Osteocyte (in vitro differentiated cells): Measurements from ENCODE around the gene GOSR1. TPM values are rescaled to one million over a fixed set of nuclear protein-coding genes. Genes with fewer than 3 reads are reported as not detected.

Experiments
- DNase-seq: peaks from one replicate; pipeline ENCODE4 v3.0.0; 2021; ENCODE audit warnings: mixed read lengths; ENCODE audit not compliant: unreplicated experiment; ENCODE audit errors: extremely low spot score
- H3K27ac Mint-ChIP-seq: one replicate; pipeline ENCODE4 v1.8.0; 2021; ENCODE audit warnings: mild to moderate bottlenecking, mixed read lengths; ENCODE audit not compliant: unreplicated experiment
- H3K27me3 Mint-ChIP-seq: one replicate; pipeline ENCODE4 v1.8.0; 2021; ENCODE audit warnings: mixed read lengths; ENCODE audit not compliant: unreplicated experiment
- H3K36me3 Mint-ChIP-seq: one replicate; pipeline ENCODE4 v1.8.0; 2021; ENCODE audit warnings: mixed read lengths; ENCODE audit not compliant: unreplicated experiment
- H3K4me1 Mint-ChIP-seq: one replicate; pipeline ENCODE4 v1.8.0; 2021; ENCODE audit warnings: mixed read lengths; ENCODE audit not compliant: unreplicated experiment
- H3K4me3 Mint-ChIP-seq: one replicate; pipeline ENCODE4 v1.8.0; 2021; ENCODE audit warnings: mild to moderate bottlenecking, moderate library complexity, mixed read lengths; ENCODE audit not compliant: unreplicated experiment
- H3K9me3 Mint-ChIP-seq: one replicate; pipeline ENCODE4 v1.8.0; 2021; ENCODE audit warnings: mixed read lengths; ENCODE audit not compliant: unreplicated experiment
- long read RNA-seq: library from polyadenylated mRNA; unstranded; transcript quantifications from one replicate; pipeline ENCODE4 v2.0.0, GENCODE V29; 2021
- total RNA-seq: library from RNA; stranded (reverse); gene quantifications from 2 replicates; pipeline ENCODE4 v1.2.1, GENCODE V29; 2021
- TF ChIP-seq, protein P1 (sequence below): fragments of 200-600 bp; sonication (generic); IDR thresholded peaks from 2 replicates; pipeline ENCODE4 v1.5.0; 2021; ENCODE audit warnings: antibody characterized with exemption, mild to moderate bottlenecking, moderate library complexity

GOSR1 gene
- total RNA-seq, result 47.3 and 55.0 TPM in 2 replicates
- long read RNA-seq, full-length matches to known transcripts, result 16 of 55 reads
- long read RNA-seq, partial matches to known transcripts, result 1 of 55 reads
- long read RNA-seq, other reads (novel, unspliced or antisense), result 38 of 55 reads

GRCh38 chr17:30477083-30477773 is at the start of gene GOSR1:
TSS of gene GOSR1 (plus strand) at chr17:30477408. CDS start at chr17:30477434, 26 bp downstream.
- H3K27me3 Mint-ChIP-seq, result no peaks in the 10 kb centered on the region
- TF ChIP-seq, protein P1, sequence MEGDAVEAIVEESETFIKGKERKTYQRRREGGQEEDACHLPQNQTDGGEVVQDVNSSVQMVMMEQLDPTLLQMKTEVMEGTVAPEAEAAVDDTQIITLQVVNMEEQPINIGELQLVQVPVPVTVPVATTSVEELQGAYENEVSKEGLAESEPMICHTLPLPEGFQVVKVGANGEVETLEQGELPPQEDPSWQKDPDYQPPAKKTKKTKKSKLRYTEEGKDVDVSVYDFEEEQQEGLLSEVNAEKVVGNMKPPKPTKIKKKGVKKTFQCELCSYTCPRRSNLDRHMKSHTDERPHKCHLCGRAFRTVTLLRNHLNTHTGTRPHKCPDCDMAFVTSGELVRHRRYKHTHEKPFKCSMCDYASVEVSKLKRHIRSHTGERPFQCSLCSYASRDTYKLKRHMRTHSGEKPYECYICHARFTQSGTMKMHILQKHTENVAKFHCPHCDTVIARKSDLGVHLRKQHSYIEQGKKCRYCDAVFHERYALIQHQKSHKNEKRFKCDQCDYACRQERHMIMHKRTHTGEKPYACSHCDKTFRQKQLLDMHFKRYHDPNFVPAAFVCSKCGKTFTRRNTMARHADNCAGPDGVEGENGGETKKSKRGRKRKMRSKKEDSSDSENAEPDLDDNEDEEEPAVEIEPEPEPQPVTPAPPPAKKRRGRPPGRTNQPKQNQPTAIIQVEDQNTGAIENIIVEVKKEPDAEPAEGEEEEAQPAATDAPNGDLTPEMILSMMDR, result peak; percentile 89

GRCh38 chr17:30427611-30428010 is 49.6 kb upstream of the GOSR1 start:
- no peak for DNase-seq
- Mint-ChIP-seq H3K4me1 (peaks cover 18% of the 10 kb centered on the region), H3K36me3 (peaks cover 50% of the 10 kb centered on the region), H3K9me3 (no peaks in the 10 kb centered on the region), H3K27ac (peak overlapping the region; percentile 27), H3K4me3 (no peak overlapping the region), H3K27me3 (no peaks in the 10 kb centered on the region)
- TF ChIP-seq, protein P1, result no peak

More at GRCh38 chr17:30477083-30477773, at the start of gene GOSR1:
- H3K4me3 Mint-ChIP-seq, result peak within 1 kb of the TSS; percentile 95
- peak within 1 kb of the TSS; percentile 98 for H3K27ac Mint-ChIP-seq
- H3K36me3 Mint-ChIP-seq, result peaks cover 5% of the 10 kb centered on the region
- peak; percentile 97 for DNase-seq
- H3K4me1 Mint-ChIP-seq, result peaks cover 20% of the 10 kb centered on the region
- H3K9me3 Mint-ChIP-seq, result no peaks in the 10 kb centered on the region

DNA sequence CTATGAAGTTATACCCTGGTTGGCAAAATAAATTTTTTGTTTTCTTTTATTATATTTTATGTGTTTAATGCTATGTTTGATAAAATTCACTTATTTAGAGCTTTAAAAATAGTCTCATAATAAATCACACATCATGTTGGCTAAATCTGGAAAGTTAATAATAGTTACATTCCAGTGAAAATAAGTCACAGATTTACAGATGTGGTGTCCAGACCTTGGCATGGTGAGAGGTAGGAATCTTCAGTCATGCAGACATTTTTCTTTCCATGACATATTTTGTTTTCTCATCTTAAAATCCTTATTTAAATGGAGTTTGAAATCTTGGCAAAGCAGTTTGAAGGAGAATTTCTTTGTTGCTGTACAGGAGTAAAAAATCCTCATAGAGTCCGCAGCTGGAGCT is 48.1 kb upstream of the GOSR1 start:
- peaks cover 52% of the 10 kb centered on the region for H3K36me3 Mint-ChIP-seq
- peaks cover 7% of the 10 kb centered on the region for H3K9me3 Mint-ChIP-seq
- no peak for DNase-seq
- TF ChIP-seq, protein P1, result no peak
- peaks cover 27% of the 10 kb centered on the region for H3K4me1 Mint-ChIP-seq
- no peaks in the 10 kb centered on the region for H3K27me3 Mint-ChIP-seq
- peak overlapping the region; percentile 85 for H3K27ac Mint-ChIP-seq
- no peak overlapping the region for H3K4me3 Mint-ChIP-seq

DNA sequence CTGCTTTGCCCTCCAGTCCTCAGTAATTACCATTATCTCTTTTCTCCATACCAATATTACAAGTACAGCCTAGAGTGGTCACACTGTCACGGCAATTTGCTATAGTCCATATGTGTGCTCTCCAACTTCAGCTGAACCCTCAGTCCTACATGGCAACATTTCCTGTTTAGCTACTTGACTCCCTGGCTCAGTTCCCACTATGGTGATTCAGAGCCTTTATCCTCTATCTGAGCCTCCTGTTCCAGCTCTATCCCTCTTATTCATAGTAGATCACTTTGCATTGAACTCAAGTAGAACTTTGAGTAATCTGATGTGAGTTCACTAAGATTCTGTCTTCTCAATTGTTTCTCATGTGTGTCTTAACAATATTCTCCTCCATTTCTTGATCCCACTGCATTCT is 43.7 kb upstream of the GOSR1 start:
- Mint-ChIP-seq H3K4me1 (peaks cover 25% of the 10 kb centered on the region), H3K4me3 (no peak overlapping the region)

GRCh38 chr17:30436729-30437128 is 40.5 kb upstream of the GOSR1 start:
- no peak overlapping the region for H3K27ac Mint-ChIP-seq
- H3K36me3 Mint-ChIP-seq, result peaks cover 46% of the 10 kb centered on the region
- DNase-seq, result no peak
- H3K9me3 Mint-ChIP-seq, result peaks cover 7% of the 10 kb centered on the region
- TF ChIP-seq, protein P1, result no peak
- H3K27me3 Mint-ChIP-seq, result no peaks in the 10 kb centered on the region
- H3K4me1 Mint-ChIP-seq, result peaks cover 9% of the 10 kb centered on the region
- H3K4me3 Mint-ChIP-seq, result no peak overlapping the region

More for the DNA sequence above, 43.7 kb upstream of the GOSR1 start:
- H3K36me3 Mint-ChIP-seq, result peaks cover 56% of the 10 kb centered on the region
- H3K27me3 Mint-ChIP-seq, result no peaks in the 10 kb centered on the region
- H3K27ac Mint-ChIP-seq, result peak overlapping the region; percentile 20
- peaks cover 7% of the 10 kb centered on the region for H3K9me3 Mint-ChIP-seq
- no peak for DNase-seq
- TF ChIP-seq, protein P1, result no peak
